ENCODE data around the gene DAGLA. TPM values are rescaled to one million over a fixed set of nuclear protein-coding genes. Genes with fewer than 3 reads are reported as not detected.
A peak's percentile ranks its signal among the peaks of the same experiment; 100 is the strongest.

DAGLA gene
- total RNA-seq, 3 donors from 2014 or later, result 2.4 to 4.5 (median 3.3) TPM

GRCh38 chr11:61688365-61689163, 8.4 kb downstream of the DAGLA start:
- H3K4me3 ChIP-seq, result peak overlapping the region; percentile 11 to 58 (median 37)
- TF ChIP-seq CTCF (IDR thresholded peaks at IDR 0.05) (no peak), POLR2AphosphoS5 (IDR thresholded peaks at IDR 0.05) (peak in 2 of 3 donors; percentile 55 to 62), POLR2A (IDR thresholded peaks at IDR 0.05) (no peak)
- intact Hi-C loops (cut with DNase I; ENCODE audit: low total_unique reads), result no loop called here

GRCh38 chr11:61689164-61689496, 8.9 kb downstream of the DAGLA start:
- Histone ChIP-seq H3K4me3 (peak overlapping the region in 2 of 3 donors; percentile 37 to 58), H3K27ac (peak overlapping the region; percentile 96 to 97), H3K4me1 (peaks cover 13 to 20% of the 10 kb centered on the region in 2 donors), H3K27me3 (no peaks in the 10 kb centered on the region), H3K9me3 (no peaks in the 10 kb centered on the region), H3K36me3 (no peaks in the 10 kb centered on the region)
- intact Hi-C loops (cut with DNase I; ENCODE audit: low total_unique reads), result no loop called here
- TF ChIP-seq CTCF (IDR thresholded peaks at IDR 0.05) (no peak), POLR2A (IDR thresholded peaks at IDR 0.05) (no peak), POLR2AphosphoS5 (IDR thresholded peaks at IDR 0.05) (no peak)
- no peak for DNase-seq (ENCODE audit: low spot score in 2 of 2)

More at GRCh38 chr11:61688365-61689163, 8.4 kb downstream of the DAGLA start:
- Histone ChIP-seq H3K9me3 (no peaks in the 10 kb centered on the region), H3K27me3 (no peaks in the 10 kb centered on the region), H3K27ac (peak overlapping the region; percentile 96 to 97), H3K4me1 (peaks cover 13 to 15% of the 10 kb centered on the region in 2 donors), H3K36me3 (no peaks in the 10 kb centered on the region)
- peak; percentile 83 to 93 for DNase-seq (ENCODE audit: low spot score in 2 of 2)

GRCh38 chr11:61690706-61691379, 10.7 kb downstream of the DAGLA start:
- intact Hi-C loops (cut with DNase I; ENCODE audit: low total_unique reads), result no loop called here
- H3K9me3 ChIP-seq, result no peaks in the 10 kb centered on the region
- H3K4me1 ChIP-seq, result peaks cover 16 to 37% of the 10 kb centered on the region in 2 donors
- no peaks in the 10 kb centered on the region for H3K36me3 ChIP-seq
- TF ChIP-seq POLR2AphosphoS5 (IDR thresholded peaks at IDR 0.05), result no peak
- no peak for TF ChIP-seq CTCF (IDR thresholded peaks at IDR 0.05)
- TF ChIP-seq POLR2A (IDR thresholded peaks at IDR 0.05), result no peak
- H3K4me3 ChIP-seq, result no peak overlapping the region
- DNase-seq (ENCODE audit: low spot score in 2 of 2), result no peak
- H3K27ac ChIP-seq, result peak overlapping the region; percentile 71 to 97
- H3K27me3 ChIP-seq, result no peaks in the 10 kb centered on the region

- peaks cover 17 to 44% of the 10 kb centered on the region in 2 donors for H3K4me1 ChIP-seq
- no peaks in the 10 kb centered on the region for H3K27me3 ChIP-seq
- TF ChIP-seq POLR2AphosphoS5 (IDR thresholded peaks at IDR 0.05) (no peak), CTCF (IDR thresholded peaks at IDR 0.05) (no peak), POLR2A (IDR thresholded peaks at IDR 0.05) (no peak)
- peak overlapping the region; percentile 71 to 97 for H3K27ac ChIP-seq
- no peaks in the 10 kb centered on the region for H3K36me3 ChIP-seq
- intact Hi-C loops (cut with DNase I; ENCODE audit: low total_unique reads), result no loop called here
- H3K9me3 ChIP-seq, result no peaks in the 10 kb centered on the region
- DNase-seq (ENCODE audit: low spot score in 2 of 2), result no peak
- no peak overlapping the region for H3K4me3 ChIP-seq
Observed at GRCh38 chr11:61691380-61692156, 11.4 kb downstream of the DAGLA start.
